ENCODE data around the gene PRAMEF1.
"Not testable (repeated sequence)": the region's sequence is repeated elsewhere in the genome, so short reads cannot be mapped to it uniquely, and the experiment has no call there.

The PRAMEF1 gene, protein sequence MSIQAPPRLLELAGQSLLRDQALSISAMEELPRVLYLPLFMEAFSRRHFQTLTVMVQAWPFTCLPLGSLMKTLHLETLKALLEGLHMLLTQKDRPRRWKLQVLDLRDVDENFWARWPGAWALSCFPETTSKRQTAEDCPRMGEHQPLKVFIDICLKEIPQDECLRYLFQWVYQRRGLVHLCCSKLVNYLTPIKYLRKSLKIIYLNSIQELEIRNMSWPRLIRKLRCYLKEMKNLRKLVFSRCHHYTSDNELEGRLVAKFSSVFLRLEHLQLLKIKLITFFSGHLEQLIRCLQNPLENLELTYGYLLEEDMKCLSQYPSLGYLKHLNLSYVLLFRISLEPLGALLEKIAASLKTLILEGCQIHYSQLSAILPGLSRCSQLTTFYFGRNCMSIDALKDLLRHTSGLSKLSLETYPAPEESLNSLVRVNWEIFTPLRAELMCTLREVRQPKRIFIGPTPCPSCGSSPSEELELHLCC

GRCh38 chr1:12791097-12791496, at the start of gene PRAMEF1:
Gene PRAMEF1 (plus strand): TSS chr1:12791397. CDS start chr1:12793228, 1,831 bp downstream.
- not testable (repeated sequence) for H3K4me3 ChIP-seq (ENCODE audit: low read depth, low read length)

- H3K4me3 ChIP-seq (ENCODE audit: low read depth, low read length), result no peak overlapping the region
- TF ChIP-seq CTCF (IDR thresholded peaks at IDR 0.05; ENCODE audit: low read depth, low read length), result no peak
These were observed 49.3 kb upstream of the PRAMEF1 start for GRCh38 chr1:12741946-12742345.

- no peak for TF ChIP-seq CTCF (IDR thresholded peaks at IDR 0.05; ENCODE audit: low read depth, low read length)
These were observed 45.8 kb upstream of the PRAMEF1 start for GRCh38 chr1:12745126-12745991.

DNA sequence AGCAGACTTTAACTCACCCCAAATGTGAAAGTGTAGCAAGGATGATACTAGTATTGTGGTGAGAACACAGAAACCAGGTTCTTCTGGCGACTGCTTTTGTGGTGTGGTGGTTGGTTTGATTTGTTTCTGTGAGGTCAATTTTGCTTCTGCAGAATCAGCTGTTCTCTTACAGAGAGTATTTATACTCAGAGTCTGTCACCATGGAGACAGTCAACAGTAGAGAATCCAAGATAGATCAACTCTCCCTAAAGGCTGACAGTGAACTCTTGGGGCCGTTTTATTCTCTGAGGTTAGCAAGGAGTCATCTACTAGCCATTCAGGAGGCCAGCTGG, 45.2 kb upstream of the PRAMEF1 start, which contains the start of gene CFAP107:
Gene CFAP107, plus strand, starts transcription at position 209 of the 332 bp plus-strand sequence. CDS start 231 bp downstream, outside the sequence.
- TF ChIP-seq CTCF (IDR thresholded peaks at IDR 0.05; ENCODE audit: low read depth, low read length), result no peak
- no peak within 1 kb of the TSS for H3K4me3 ChIP-seq (ENCODE audit: low read depth, low read length)

More at GRCh38 chr1:12745126-12745991, 45.8 kb upstream of the PRAMEF1 start:
- H3K4me3 ChIP-seq (ENCODE audit: low read depth, low read length), result no peak overlapping the region

DNA sequence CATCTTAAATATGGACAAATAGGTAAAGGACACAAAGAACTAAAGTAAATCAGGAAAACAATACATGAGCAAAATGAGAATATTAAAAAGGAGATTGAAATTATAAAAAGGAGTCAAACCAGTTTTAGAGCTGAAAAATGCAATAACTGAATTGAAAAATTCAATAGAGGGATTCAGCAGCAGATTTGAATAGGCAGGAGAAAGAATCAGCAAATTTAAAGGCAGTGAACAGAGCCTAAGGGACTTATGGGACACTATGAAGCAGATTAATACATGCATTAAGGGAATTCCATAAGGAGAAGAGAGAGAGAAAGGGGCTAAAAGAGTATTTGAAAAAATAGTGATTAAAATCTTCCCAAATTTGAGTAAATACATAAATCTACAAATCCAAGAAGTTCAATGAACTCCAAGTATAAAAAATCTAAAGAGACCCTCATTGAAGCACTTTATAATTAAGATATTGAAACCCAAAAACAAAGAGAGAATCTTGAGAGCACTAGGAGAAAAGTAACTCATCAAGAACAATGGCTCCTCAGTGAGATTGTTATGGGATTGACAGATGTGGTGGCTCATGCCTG, 42.3 kb upstream of the PRAMEF1 start:
- TF ChIP-seq CTCF (IDR thresholded peaks at IDR 0.05; ENCODE audit: low read depth, low read length), result no peak
- H3K4me3 ChIP-seq (ENCODE audit: low read depth, low read length), result no peak overlapping the region

DNA sequence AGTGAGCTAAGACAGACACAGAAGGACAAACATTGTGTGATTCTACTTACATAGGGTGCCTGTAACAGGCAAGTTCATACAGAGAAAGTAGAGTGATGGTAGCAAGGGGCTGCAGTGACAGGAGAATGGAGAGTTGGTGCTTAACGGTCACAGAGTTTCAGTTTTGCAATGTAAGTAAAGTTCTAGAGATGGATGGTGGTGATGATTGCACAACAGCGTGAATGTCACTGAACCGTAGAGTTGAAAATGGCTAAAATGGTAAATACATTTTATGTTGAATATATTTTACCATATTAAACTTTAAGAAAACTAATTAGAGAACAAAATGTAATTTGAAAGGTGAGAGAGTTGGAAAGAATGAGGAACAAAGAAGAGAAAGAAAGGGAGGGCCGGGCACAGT, 36.5 kb upstream of the PRAMEF1 start:
- H3K4me3 ChIP-seq (ENCODE audit: low read depth, low read length), result no peak overlapping the region
- TF ChIP-seq CTCF (IDR thresholded peaks at IDR 0.05; ENCODE audit: low read depth, low read length), result no peak

DNA sequence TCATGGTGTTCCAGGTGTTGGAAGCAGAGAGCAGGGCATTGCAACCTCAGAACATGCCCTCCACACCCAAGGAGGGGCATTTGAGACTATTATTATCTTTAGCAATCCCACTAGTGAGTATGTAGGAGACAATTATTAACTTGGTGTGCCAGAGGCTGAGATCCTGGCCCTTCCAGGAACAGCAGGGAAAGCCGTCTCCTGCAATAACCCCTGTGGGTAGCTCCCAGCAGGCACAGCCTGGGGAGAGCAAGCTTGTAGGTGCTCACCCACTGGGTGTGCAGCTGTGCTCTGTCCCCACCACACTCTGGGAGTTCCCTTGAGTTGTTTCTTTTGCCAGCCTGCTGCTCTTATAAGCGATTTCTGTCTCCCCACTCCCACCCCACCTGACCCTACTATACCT, 34.9 kb upstream of the PRAMEF1 start:
- TF ChIP-seq CTCF (IDR thresholded peaks at IDR 0.05; ENCODE audit: low read depth, low read length), result no peak
- no peak overlapping the region for H3K4me3 ChIP-seq (ENCODE audit: low read depth, low read length)

Data from WI38 (cell line).